HuH-7 (cell line): ENCODE results near the gene FGF12.
"Not testable (repeated sequence)": the region's sequence is repeated elsewhere in the genome, so short reads cannot be mapped to it uniquely, and the experiment has no call there.

ENCODE experiments used
- DNase-seq: peaks from one replicate; pipeline ENCODE4 v3.0.0; 2011; ENCODE audit warnings: low spot score

FGF12 gene

DNA sequence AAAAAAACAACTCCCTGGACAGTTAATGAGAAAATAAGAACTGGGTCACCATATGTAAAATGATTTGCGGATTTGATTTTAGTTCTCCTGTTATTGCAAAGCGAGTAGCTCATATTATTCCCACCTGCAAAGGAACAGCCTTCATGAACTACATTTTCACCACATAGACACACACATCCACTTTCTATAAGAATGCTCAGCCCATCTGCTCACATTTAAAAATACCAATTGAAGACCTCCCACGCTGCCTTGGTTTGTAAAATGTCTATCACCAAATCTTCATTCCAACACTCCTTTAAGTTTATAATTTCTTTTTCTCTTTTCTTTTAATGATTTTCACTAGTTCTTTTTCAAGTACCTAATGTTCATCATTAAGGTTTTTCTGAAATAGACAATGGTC lies 148.6 kb downstream of the FGF12 start:
- no peak for DNase-seq

DNA sequence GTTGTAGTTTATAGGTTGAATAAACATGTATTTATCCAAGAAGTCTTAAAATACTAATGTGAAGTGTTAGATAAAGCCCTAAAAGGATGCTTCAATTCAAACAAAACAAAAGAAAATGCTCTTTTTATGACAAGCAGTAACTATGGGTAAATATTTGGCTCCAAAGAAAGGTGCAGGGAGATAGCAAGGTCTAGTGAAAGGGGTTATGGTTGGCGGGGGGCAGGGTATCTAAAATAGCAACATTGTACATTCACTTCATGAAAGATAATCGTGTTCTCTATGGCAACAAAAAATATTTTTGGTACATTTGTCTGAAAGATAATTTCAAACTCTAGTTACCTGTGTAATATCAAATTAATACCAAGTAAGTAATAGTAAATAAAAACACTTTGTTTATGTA lies 149.5 kb downstream of the FGF12 start:
- no peak for DNase-seq

DNA sequence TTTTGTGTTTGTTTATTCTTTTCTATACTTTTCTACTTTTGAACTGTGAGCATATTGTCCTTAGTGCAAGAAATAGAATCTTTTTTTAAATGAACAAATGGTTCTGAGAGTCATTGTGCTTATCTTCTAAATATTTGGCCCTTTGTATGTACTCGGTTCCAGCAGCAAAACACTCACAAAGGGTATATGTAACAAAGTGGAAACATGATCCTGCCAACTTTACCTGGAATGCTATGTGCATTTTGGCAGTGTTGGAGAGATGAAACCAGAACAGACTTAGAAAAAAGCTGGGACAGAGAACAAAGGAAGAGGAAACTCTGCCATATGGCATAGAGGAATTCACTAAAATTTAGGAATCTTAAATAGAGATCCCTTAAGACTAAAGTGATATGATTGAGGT lies 150.1 kb downstream of the FGF12 start:
- no peak for DNase-seq

DNA sequence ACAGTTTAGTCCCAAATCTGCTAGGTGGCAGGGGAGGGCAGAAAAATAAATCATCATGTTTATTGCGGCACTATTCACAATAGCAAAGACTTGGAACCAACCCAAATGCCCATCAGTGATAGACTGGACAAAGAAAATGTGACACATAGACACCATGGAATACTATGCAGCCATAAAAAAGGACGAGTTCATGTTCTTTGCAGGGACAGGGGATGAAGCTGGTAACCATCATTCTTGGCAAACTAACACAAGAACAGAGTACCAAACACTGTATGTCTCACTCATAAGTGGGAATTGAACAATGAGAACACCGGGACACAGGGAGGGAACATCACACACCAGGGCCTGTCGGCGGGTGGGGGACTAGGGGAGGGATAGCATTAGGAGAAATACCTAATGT lies 150.6 kb downstream of the FGF12 start:
- DNase-seq, result not testable (repeated sequence)

DNA sequence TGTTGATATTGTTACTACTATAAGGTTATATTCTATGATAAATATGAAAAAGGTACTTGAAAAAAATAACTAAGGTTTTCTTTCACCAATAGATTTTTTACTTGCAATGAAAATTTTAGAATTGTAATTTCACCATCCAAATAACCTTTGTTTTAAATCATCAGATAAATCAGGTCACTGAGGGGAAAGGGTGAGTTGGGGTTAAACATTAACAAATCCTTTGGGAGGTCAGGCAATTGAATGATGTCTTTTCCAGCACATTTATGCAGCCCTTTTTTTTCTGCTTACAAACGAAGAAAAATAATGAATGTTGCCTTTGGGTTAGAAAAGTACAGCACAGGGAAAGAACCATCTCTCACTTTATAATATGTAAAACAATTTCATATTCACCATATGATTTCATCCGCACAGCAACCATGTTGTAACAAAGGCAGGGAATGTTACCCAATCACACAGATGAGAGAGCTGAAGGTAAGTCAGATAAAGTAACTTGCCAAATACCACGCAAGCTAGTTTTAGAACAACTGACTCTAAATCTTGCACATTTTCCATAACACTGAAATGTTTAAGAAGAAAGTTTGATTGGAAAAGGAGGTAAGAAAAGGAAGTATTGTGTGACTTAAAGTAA lies 151.3 kb downstream of the FGF12 start:
- DNase-seq, result peak; percentile 54

DNA sequence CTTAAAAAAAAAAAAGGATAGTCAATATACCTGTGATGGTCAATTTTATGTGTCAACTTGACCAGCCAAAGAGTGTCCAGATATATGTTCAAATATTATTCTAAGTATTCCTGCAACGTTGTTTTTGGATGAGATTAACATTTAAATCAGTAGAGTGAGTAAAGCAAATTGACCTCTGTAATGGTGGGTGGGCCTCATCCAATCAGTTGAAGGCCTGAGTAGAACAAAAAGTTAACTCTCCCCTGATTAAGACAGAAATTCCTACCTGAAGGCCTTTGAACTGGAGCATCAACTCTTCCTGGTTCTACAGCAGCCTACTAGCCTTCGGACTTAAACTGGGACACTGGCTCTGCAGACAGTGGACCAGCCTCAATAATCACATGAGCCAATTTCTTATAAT lies 154.1 kb downstream of the FGF12 start:
- no peak for DNase-seq

DNA sequence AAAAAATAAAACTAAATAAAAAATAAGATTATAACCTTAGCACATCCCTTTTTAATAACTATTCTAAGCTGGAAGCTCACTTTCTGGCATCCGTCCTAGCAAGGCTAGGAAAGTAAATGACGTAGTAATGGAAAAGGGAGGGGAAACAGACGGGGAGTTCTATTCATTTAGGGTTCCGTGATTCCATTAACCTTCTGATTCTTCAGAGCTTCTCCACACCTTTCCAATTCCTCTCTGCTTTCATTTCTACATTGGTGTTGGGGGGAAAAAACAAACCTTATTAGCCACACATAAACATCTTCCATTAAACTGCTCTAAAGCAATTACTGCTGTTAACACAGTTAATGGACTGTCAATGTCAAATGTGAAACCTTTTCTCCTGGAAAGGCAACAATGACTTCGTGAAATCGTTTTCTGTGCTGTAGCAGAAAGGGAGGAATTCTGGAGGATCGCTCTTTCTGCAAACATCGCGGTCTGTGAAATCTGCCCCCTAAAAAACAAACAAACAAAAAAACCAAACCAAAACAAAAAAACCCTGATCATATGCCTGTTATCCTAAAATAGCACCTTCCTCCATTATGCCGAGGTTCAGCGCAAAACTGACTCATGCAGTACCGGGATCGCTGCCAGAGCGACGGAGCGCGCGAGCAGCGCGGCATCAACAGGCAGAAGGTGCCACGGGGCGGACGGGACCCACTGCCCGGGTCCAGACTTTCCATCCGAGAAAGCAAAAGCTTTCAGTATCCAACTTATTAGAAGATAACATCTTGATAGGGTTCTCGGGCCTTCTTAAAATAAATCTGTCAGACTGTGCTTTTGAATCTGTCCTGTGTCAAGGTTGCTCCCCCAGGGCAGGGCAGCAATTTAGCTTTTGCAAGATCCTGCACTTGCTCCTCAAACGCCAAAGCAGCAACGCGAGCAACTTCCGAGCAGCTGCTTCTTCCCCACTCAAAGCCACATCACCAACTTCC lies 156.2 kb downstream of the FGF12 start:
- no peak for DNase-seq

DNA sequence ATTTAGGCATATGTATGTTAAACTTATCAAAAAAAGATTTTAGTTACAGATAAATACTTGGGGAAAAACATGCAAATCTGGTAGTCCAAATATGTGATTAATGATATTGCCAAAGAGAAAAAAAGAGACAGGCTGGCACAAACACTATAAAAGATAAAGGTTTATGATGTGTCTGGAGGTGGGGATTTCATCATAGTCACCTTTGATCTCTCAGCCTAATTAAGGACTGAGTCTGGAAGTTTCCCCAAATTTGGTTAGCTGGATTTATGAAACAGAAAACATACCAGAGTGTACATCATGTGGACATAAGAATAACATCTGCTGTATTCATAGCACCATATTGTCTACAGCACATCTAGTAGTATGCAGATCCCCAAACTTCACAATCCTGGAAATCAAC lies 157.0 kb downstream of the FGF12 start:
- DNase-seq, result no peak

DNA sequence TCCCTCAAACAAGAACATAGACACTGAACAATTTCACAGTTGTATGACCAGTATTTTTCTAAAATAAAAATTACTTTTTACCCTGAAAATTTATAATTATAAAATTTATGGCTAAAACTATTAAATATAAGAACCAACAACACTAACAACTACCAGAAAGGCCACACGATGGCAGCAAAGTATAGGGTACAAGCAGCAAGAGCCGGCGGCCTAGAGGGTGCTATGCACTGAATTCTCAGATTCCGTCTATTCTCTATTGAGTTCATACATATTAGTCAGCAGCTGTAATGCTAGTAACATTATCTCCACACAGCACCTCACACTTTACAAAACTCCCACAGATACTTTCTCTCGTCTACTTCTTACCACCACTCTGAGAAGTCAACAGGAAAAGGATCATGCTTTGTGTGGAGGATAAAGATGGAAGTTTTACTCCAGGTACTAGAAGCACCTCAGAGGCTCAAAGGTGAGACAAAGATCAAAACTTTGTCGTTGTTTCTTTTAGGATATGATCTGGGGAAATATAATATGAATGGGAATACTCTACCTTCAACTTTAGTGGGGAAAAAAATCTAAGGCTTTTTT lies 160.5 kb downstream of the FGF12 start:
- peak; percentile 58 for DNase-seq

DNA sequence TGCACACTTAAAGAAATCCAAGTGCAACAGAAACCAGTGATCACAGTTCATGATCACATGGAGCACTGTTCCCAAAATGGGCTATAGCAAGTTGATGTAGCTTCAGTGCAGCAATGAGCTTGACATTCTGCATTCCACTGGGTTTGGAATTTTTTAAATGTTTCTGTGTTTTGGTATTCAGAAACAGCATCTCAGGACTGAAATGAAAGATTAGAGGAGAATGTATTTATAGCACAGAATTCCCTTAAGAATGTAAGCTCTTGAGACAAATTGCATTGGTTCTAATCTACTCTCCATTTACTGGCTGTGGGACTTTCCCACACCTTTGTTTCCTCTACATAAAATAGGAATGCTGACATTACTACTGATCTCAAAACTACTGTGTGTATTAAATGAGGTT lies 162.7 kb downstream of the FGF12 start:
- no peak for DNase-seq

DNA sequence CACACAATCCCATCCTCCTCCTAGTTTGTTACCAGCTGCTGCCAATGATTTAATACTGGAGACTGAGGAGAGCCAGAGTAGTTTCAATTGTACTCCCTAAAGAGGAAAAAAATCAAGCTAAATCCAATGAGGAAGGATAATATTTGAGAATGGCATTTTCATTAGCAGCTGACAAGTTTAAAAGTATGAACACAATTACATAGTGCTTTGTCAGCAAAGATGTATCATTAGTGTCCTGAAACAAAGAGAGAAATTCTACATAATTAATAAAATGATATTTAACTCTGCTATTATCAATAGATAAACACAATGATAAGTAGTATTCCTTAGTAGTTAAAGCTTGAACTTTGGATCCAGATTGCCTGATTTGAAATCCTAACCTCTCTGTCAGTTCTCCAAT lies 163.9 kb downstream of the FGF12 start:
- DNase-seq, result no peak

DNA sequence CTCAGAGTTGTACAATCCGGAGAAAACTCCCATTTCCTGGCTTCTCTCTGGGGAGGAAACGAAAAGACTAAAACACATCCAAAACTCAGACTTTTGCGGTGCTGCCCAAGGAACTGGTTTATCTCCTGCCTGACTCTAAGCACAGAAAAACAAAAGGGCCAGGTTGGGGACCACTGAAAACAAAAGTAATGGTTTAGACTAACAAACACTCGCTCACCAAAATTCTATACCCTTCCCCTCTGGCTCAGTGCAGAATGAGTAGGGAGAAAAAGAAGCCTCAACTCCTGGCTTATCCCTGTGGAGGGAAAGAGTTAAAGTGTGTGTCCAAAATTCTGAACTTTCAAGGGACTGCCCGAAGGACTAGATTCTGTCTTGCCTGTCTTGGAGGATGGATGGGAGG lies 173.6 kb downstream of the FGF12 start:
- no peak for DNase-seq

DNA sequence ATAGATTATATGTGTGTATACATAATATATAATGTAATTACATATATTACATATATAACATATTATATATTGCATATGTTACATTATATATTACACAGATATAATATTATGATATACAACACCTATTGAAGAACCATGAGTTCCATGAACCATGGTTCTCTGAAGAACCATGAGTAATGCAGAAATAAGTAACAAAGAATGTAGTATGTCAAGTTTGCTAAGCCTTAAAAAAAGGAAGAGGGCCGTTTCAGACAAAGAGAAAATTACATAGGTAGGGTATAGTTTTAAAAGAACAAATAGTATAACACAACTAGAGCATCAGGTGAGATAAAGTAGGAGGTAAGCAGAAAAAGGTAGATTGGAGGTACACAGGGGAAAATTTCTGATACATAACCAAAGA lies 177.0 kb downstream of the FGF12 start:
- no peak for DNase-seq

DNA sequence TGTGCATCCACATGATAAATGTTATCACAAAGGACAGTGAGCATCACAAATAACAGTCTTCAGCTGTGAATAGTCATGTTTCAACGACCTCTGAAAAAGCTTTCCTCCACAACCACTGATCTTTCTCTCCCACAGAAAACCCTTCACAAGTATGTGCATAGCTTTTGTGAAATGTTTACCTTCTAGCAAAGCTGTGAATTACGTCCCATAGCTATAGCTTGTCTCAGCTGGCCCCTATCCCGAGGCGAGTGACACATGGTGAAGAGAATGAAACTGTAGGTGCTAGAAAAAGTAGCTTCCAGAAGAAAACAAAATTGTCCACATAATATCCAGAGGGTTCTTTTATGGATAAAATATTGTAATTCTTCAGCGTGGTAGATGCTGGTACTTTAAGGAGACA lies 182.0 kb downstream of the FGF12 start:
- no peak for DNase-seq

DNA sequence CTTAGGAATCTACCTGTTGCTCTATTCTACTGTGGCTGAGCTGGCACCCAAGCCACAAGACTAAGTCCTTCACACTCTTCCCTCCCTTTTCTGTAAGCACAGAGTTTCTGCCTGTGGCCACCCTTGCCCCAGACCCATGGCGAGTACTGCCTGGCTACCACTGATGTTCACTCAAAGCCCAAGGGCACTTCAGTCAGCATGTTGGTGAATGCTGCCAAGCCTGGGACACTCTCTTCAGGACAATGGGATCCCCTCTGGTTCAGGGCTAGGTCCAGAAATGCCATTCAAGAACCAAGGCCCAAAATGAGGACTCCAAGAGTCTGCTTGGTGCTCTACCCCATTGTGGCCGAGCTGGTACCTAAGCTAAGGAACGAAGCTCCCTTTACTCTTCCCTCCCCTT lies 184.2 kb downstream of the FGF12 start:
- no peak for DNase-seq

DNA sequence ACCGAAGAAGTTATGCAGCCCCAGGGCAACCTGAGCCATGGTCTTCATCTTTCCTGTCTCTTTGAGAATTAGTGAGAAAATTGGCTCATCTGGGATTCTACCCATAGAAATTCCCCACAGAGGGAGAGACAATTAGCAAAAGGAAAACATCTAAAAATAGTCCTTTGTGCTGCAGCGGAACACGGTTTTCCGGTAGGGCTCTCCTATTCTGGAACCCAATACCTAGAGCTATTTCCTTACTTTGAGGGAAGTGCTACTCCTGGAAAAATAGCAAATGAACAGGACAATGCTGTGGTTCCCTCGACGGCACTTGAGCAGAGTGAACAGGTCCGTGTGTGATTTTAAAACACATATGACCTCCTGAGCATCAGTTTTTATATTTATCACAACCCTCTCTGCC lies 210.5 kb downstream of the FGF12 start:
- no peak for DNase-seq

DNA sequence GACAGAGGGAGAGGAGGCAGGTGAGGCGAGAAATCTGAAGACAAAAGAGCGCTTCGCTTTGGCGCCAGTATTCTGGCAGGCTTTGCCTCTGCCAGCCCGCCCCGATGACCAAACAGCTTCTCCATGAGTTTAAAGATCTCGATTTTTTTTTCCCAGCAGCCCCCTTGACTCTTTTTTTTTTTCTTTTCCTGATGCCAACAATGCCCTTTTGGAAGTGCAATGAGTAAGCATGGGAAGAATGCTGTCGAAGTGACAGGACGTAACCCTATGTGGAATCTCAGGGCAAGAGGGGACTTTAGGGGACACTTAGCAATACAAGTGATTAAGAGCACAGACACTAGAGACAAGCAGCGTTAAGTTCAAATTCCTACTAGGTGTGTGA lies 211.7 kb downstream of the FGF12 start:
- no peak for DNase-seq

DNA sequence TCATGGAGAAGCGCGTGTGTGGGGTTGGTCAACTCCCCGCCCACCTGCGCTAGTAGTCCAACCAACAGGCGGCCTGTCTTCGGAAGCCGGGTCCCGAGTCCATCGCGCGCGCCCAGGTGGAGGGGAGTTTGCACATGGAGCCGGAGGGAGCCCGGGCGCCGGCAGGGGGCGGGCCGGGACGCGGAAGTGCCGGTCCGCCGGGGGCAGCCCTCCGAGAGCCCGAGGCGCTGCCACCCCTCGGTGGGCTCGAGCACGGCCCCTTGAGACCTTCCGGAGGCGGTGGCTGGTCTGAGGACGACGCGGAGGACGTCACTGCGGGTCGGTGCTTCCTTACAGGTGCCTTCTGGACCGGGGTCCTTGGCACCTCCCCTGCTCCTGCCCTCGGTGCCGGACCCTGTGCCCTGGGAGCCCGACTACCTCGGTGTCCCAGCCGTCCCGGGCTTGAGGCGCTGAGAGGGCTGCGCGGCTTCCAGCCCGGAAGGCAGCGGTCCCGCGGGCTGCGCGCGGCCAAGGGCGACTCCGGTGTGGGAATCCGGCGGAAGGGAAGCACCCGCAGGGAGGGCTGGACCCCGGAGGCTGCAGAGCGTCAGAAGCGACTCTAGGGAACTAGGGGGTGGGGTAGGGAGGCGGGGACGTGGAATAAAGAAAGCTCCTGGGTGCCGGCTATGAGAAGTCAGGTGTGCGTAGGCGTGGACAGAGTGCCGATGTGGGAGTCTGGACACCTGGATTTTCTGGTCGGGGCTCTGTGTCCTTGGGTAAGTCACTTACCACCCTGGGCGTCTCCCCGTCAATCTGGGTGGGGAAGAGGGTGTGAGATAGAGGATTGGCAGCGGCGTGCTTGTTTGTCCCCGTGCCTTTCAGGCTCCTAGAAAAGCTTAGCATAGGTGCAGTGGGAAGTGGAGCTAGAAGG lies 212.3 kb downstream of the FGF12 start:
- DNase-seq, result no peak

DNA sequence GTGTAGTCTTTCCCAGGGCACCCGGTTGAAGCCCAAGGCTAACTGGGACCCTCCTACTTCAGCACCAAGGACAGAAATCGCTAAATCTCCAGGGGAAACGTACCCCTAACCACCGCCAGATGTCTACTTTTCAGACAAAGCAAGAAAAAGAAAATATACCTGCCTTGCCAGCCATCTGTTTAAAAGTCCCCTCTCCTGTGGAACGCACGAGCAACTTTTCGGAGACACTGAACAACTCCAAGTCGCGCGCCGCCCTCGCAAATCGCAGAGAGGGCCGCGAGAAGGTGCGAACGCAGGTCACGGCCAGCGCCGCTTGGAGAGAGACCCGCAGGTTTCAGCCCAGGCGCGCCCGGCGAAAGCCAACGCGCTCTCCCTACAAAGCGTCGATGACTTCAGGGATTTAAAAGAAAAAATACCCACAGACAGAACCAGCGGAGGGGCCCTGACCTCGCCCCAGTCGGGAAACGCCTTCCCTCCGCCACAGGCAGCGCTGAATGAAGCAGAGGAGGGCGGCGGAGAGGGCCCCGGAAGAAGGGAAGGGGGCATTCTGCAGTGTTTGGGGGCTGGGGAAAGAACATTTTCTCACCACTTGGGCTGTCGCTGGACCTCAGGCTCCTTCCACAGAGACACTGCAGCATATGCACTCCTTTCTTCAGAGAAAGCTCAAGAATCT lies 213.1 kb downstream of the FGF12 start:
- DNase-seq, result peak; percentile 32

DNA sequence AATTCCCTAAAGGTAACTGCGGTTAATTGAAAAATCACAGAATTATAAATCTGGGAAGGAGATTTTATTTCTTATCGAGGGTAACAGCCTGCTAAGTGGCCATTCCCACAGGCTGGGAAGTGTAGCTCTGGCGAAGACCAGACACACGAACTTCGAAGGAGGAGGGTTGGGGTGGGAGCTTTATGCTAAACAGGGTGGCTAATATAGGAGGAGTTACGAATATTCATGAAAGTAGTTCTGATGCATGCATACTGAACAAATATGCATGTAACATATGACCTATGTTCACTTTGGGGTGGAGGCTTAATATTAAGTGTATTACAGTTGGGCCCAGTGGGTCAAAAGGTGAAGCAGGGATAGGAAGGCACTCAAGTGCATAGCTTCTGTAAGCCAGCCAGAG lies 221.6 kb downstream of the FGF12 start:
- no peak for DNase-seq

DNA sequence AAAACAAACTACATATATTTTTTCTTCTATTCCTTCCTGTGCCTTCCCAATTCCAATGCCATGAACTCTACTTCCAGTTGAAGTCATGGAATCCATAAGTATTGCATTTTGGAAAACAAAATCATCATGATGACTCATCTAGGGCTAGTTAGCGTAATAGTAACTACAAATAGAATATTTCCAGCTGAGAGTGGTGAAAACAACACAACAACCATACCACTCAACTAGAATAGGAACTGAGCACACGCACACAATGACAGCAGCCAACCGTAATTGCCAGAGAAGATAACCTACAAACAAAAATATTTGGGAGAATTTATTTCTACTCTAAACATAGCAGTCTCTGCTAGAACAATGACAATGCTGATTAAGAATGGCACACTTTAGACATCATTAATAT lies 225.9 kb downstream of the FGF12 start:
- DNase-seq, result no peak
